HepG2 (cell line): Measurements from ENCODE around the gene RRAD. TPM values are rescaled to one million over a fixed set of nuclear protein-coding genes. Genes with fewer than 3 reads are reported as not detected.
A peak's percentile ranks its signal among the peaks of the same experiment; 100 is the strongest.

Source experiments
- CREB1 ChIP-seq, 2 experiments: fragments of 450-650 bp in 1 of 2; IDR thresholded peaks; 2 replicates each; pipeline ENCODE4 v1.6.1; 2016 to 2017; ENCODE audit warnings: control low read depth in 1 of 2, mild to moderate bottlenecking in 1 of 2, missing compliant biosample characterization in 1 of 2, missing genetic modification characterization in 1 of 2
- GTF2F1 ChIP-seq: fragments of 150-350 bp; IDR thresholded peaks from 2 replicates; pipeline ENCODE4 v1.6.1; 2014; ENCODE audit warnings: low read length
- HMGA1 ChIP-seq: sonication (generic); formaldehyde crosslinking; conservative IDR thresholded peaks from 2 replicates; pipeline ENCODE4 v1.4.0; 2020; ENCODE audit warnings: missing genetic modification reagents
- JARID2 ChIP-seq: sonication (generic); formaldehyde crosslinking; IDR thresholded peaks from 2 replicates; pipeline ENCODE4 v1.8.1; 2023; ENCODE audit warnings: missing genetic modification reagents, inconsistent platforms; ENCODE audit not compliant: insufficient replicate concordance
- KMT2B ChIP-seq: IDR thresholded peaks from 2 replicates; pipeline ENCODE4 v1.6.1; 2016; ENCODE audit warnings: missing genetic modification reagents, missing compliant biosample characterization
- MTA1 ChIP-seq: sonication (generic); formaldehyde crosslinking; IDR thresholded peaks from 2 replicates; pipeline ENCODE4 v1.4.0; 2020; ENCODE audit warnings: missing genetic modification reagents, mild to moderate bottlenecking, borderline replicate concordance
- NCOR1 ChIP-seq: fragments of 200-600 bp; sonication (generic); IDR thresholded peaks from 2 replicates; pipeline ENCODE4 v1.7.0; 2017; ENCODE audit warnings: antibody characterized with exemption, low read length, borderline replicate concordance
- PHF5A ChIP-seq: IDR thresholded peaks from one replicate; pipeline ENCODE4 v1.6.1; 2018; ENCODE audit warnings: low read depth, missing genetic modification reagents; ENCODE audit not compliant: unreplicated experiment
- RARG ChIP-seq: sonication (generic); formaldehyde crosslinking; IDR thresholded peaks from 2 replicates; pipeline ENCODE4 v1.4.0; 2020; ENCODE audit warnings: low read depth, mild to moderate bottlenecking, missing genetic modification reagents
- SIX4 ChIP-seq: sonication (generic); formaldehyde crosslinking; IDR thresholded peaks from 2 replicates; pipeline ENCODE4 v1.4.0; 2020; ENCODE audit warnings: missing genetic modification reagents
- SMC3 ChIP-seq: IDR thresholded peaks from 2 replicates; pipeline ENCODE4 v1.6.1; 2011; ENCODE audit warnings: low read length, improper control_type of control experiment
- ZMAT3 ChIP-seq: sonication (generic); formaldehyde crosslinking; conservative IDR thresholded peaks from 2 replicates; pipeline ENCODE4 v1.7.0; 2021; ENCODE audit warnings: missing genetic modification reagents
- ZNF749 ChIP-seq: sonication (generic); formaldehyde crosslinking; IDR thresholded peaks from 2 replicates; pipeline ENCODE4 v1.8.0; 2022; ENCODE audit warnings: mild to moderate bottlenecking, missing genetic modification reagents, moderate library complexity, borderline replicate concordance
- ZSCAN29 ChIP-seq: sonication (generic); formaldehyde crosslinking; conservative IDR thresholded peaks from 2 replicates; pipeline ENCODE4 v1.4.0; 2020; ENCODE audit warnings: mild to moderate bottlenecking, missing genetic modification reagents
- polyA plus RNA-seq, 8 experiments: library from polyadenylated mRNA; depleted of rRNA in 3 of 8; stranded (reverse) in 7 of 8; unstranded in 1 of 8; fragments of >200 nt; fragmentation: Illumina TruSeq in 4 of 8; extraction: Trizol in 4 of 8; gene quantifications; 2 replicates each; pipeline versions ENCODE4 v1.2.1 to v1.2.3, GENCODE V29; 2011 to 2016; ENCODE audit warnings: low read depth in 4 of 8, missing spikeins in 1 of 8, mixed read lengths in 1 of 8; ENCODE audit not compliant: insufficient read depth in 1 of 8
- total RNA-seq, 5 experiments: library from RNA; depleted of rRNA; stranded (reverse); fragments of >200 nt; fragmentation: Illumina TruSeq; extraction: Trizol; gene quantifications; 2 replicates each; pipeline ENCODE4 v1.2.3, GENCODE V29; 2016; ENCODE audit warnings: low read depth in 1 of 5
- TF ChIP-seq, protein P1 (sequence below): sonication (generic); formaldehyde crosslinking; IDR thresholded peaks from 2 replicates; pipeline ENCODE4 v1.4.0; 2020; ENCODE audit warnings: missing genetic modification reagents, borderline replicate concordance
- TF ChIP-seq, protein P2 (sequence below): sonication (generic); formaldehyde crosslinking; IDR thresholded peaks from 2 replicates; pipeline ENCODE4 v1.4.0; 2020; ENCODE audit warnings: missing genetic modification reagents, mild to moderate bottlenecking, borderline replicate concordance
- TF ChIP-seq, protein P3 (sequence below): sonication (generic); formaldehyde crosslinking; IDR thresholded peaks from 2 replicates; pipeline ENCODE4 v1.4.0; 2020; ENCODE audit warnings: missing genetic modification reagents
- TF ChIP-seq, protein P4 (sequence below): sonication (generic); formaldehyde crosslinking; IDR thresholded peaks from 2 replicates; pipeline ENCODE4 v1.5.0; 2020; ENCODE audit warnings: mild to moderate bottlenecking, missing genetic modification reagents, moderate library complexity
- TF ChIP-seq, protein P5 (sequence below): sonication (generic); formaldehyde crosslinking; IDR thresholded peaks from 2 replicates; pipeline ENCODE4 v1.4.0; 2020; ENCODE audit warnings: low read depth, mild to moderate bottlenecking, missing genetic modification reagents

The RRAD gene
- total and polyA plus RNA-seq, 2 of the 13 experiments (the other 11 are each of a cell fraction or from before 2014, with no cell fraction given) = 0.80 to 1.1 TPM

DNA sequence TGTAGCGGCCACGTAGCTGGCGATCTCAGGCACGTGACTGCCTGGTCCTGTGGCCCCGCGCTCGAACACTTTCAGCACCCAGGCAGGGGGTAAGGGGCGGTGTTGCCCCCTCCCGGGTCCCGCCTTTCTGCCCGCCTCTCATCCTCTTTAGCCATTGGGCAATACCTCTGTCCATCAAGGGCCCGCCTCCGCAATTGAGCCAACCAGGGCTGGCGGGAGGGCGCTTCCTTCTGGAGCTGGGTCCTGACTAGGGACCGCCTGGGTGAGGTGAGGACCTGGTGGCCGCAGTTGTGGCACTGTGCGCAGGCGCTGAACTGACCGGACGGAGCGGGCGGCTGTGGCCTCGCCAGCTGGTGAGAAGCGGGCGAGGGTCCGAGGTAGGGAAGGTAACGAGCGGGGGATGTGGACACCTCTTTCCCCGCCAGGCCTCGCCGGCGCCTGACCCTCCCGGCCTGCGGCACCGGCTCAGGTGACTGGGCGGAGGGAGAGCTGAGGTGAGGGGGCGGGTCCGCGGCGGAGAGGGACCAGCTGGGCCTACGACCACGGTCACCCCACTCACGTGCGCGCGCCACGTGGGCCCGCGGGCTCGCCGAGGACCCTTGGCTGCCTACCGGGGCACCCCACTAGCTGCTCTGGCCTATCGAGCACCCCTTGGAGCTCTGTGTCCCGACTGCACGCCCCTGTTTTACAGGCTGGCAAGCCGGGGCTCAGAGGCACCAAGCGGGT lies 44.9 kb downstream of the RRAD start, which contains the start of gene PDP2 (continued):
- TF ChIP-seq KMT2B = peak; percentile 91
- TF ChIP-seq, protein P1, sequence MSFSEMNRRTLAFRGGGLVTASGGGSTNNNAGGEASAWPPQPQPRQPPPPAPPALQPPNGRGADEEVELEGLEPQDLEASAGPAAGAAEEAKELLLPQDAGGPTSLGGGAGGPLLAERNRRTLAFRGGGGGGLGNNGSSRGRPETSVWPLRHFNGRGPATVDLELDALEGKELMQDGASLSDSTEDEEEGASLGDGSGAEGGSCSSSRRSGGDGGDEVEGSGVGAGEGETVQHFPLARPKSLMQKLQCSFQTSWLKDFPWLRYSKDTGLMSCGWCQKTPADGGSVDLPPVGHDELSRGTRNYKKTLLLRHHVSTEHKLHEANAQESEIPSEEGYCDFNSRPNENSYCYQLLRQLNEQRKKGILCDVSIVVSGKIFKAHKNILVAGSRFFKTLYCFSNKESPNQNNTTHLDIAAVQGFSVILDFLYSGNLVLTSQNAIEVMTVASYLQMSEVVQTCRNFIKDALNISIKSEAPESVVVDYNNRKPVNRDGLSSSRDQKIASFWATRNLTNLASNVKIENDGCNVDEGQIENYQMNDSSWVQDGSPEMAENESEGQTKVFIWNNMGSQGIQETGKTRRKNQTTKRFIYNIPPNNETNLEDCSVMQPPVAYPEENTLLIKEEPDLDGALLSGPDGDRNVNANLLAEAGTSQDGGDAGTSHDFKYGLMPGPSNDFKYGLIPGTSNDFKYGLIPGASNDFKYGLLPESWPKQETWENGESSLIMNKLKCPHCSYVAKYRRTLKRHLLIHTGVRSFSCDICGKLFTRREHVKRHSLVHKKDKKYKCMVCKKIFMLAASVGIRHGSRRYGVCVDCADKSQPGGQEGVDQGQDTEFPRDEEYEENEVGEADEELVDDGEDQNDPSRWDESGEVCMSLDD (CRISPR knock-in tag) = peak; percentile 94
- TF ChIP-seq ZMAT3 (CRISPR knock-in tag) = peak; percentile 88; the same call in 1 of the 2 replicates
- TF ChIP-seq SIX4 (CRISPR knock-in tag) = no peak; the same call in 1 of the 2 replicates
- peak; percentile 70 for TF ChIP-seq ZNF749 (CRISPR knock-in tag)
- peak; percentile 67; the same call in 1 of the 2 replicates for TF ChIP-seq RARG
- peak; percentile 55 for TF ChIP-seq JARID2
- TF ChIP-seq MTA1 = peak; percentile 81; the same call in 1 of the 2 replicates
- TF ChIP-seq, protein P2, sequence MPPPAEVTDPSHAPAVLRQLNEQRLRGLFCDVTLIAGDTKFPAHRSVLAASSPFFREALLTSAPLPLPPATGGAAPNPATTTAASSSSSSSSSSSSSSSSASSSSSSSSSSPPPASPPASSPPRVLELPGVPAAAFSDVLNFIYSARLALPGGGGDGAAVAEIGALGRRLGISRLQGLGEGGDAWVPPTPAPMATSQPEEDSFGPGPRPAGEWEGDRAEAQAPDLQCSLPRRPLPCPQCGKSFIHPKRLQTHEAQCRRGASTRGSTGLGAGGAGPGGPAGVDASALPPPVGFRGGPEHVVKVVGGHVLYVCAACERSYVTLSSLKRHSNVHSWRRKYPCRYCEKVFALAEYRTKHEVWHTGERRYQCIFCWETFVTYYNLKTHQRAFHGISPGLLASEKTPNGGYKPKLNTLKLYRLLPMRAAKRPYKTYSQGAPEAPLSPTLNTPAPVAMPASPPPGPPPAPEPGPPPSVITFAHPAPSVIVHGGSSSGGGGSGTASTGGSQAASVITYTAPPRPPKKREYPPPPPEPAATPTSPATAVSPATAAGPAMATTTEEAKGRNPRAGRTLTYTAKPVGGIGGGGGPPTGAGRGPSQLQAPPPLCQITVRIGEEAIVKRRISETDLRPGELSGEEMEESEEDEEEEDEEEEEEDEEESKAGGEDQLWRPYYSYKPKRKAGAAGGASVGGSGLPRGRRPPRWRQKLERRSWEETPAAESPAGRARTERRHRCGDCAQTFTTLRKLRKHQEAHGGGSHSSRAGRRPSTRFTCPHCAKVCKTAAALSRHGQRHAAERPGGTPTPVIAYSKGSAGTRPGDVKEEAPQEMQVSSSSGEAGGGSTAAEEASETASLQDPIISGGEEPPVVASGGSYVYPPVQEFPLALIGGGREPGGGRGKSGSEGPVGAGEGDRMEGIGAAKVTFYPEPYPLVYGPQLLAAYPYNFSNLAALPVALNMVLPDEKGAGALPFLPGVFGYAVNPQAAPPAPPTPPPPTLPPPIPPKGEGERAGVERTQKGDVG (CRISPR knock-in tag) = peak; percentile 37; the same call in 1 of the 2 replicates
- TF ChIP-seq, protein P3, sequence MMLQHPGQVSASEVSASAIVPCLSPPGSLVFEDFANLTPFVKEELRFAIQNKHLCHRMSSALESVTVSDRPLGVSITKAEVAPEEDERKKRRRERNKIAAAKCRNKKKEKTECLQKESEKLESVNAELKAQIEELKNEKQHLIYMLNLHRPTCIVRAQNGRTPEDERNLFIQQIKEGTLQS (CRISPR knock-in tag) = peak; percentile 66; the same call in 1 of the 2 replicates
- TF ChIP-seq, protein P4, sequence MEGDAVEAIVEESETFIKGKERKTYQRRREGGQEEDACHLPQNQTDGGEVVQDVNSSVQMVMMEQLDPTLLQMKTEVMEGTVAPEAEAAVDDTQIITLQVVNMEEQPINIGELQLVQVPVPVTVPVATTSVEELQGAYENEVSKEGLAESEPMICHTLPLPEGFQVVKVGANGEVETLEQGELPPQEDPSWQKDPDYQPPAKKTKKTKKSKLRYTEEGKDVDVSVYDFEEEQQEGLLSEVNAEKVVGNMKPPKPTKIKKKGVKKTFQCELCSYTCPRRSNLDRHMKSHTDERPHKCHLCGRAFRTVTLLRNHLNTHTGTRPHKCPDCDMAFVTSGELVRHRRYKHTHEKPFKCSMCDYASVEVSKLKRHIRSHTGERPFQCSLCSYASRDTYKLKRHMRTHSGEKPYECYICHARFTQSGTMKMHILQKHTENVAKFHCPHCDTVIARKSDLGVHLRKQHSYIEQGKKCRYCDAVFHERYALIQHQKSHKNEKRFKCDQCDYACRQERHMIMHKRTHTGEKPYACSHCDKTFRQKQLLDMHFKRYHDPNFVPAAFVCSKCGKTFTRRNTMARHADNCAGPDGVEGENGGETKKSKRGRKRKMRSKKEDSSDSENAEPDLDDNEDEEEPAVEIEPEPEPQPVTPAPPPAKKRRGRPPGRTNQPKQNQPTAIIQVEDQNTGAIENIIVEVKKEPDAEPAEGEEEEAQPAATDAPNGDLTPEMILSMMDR = no peak; the same call in 1 of the 2 replicates
- TF ChIP-seq GTF2F1 = no peak
- no peak for TF ChIP-seq HMGA1 (CRISPR knock-in tag)
- peak; percentile 42; the same call in 1 of the 2 replicates for TF ChIP-seq CREB1 (IDR thresholded peaks at IDR 0.05)
- TF ChIP-seq CREB1 (CRISPR knock-in tag; IDR thresholded peaks at IDR 0.05) = no peak
- no peak for TF ChIP-seq SMC3
- TF ChIP-seq, protein P5, sequence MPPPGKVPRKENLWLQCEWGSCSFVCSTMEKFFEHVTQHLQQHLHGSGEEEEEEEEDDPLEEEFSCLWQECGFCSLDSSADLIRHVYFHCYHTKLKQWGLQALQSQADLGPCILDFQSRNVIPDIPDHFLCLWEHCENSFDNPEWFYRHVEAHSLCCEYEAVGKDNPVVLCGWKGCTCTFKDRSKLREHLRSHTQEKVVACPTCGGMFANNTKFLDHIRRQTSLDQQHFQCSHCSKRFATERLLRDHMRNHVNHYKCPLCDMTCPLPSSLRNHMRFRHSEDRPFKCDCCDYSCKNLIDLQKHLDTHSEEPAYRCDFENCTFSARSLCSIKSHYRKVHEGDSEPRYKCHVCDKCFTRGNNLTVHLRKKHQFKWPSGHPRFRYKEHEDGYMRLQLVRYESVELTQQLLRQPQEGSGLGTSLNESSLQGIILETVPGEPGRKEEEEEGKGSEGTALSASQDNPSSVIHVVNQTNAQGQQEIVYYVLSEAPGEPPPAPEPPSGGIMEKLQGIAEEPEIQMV (CRISPR knock-in tag) = peak; percentile 77; the same call in 1 of the 2 replicates
- peak; percentile 81 for TF ChIP-seq PHF5A (CRISPR knock-in tag)
- peak; percentile 58; the same call in 1 of the 2 replicates for TF ChIP-seq ZSCAN29 (CRISPR knock-in tag)
- no peak for TF ChIP-seq NCOR1
